Panc1 (cell line): ENCODE measurements around the gene LARP4B. TPM values are rescaled to one million over a fixed set of nuclear protein-coding genes. Genes with fewer than 3 reads are reported as not detected.

Experiments used
- ATAC-seq: fragments of 200-7000 bp; cut with Tn5 transposase; 2 replicates; pipeline ENCODE4 v1.9.1; 2020; ENCODE audit warnings: mild to moderate bottlenecking, moderate library complexity
- BruUV-seq: library from RNA; stranded (reverse); fragments of 400-500 nt; replicated peaks from 2 replicates; lab custom pipeline; 2021; lab: Mats Ljungman, UMichigan
- CTCF ChIA-PET: fragments of 300-600 bp; sonication (Branson Sonifier 250); formaldehyde crosslinking; loops from one replicate; lab custom pipeline; 2022; ENCODE audit warnings: antibody characterized with exemption; lab: Charles Lee
- POLR2A ChIA-PET: fragments of 300-600 bp; sonication (Branson Sonifier 250); formaldehyde crosslinking; loops from one replicate; lab custom pipeline; 2022; ENCODE audit warnings: antibody characterized with exemption; lab: Charles Lee
- DNase-seq: peaks from one replicate; pipeline ENCODE4 v3.0.0-alpha.2; 2010; ENCODE audit warnings: low read depth, low spot score
- H3K27ac ChIP-seq: 2 replicates; pipeline ENCODE4 v1.5.1; 2011; ENCODE audit warnings: mild to moderate bottlenecking, low read length, inconsistent platforms
- H3K27me3 ChIP-seq: fragments of 200-500 bp; sonication (Bioruptor generic); 2 replicates; pipeline ENCODE4 v1.6.0; 2014; ENCODE audit warnings: low read length, inconsistent platforms; ENCODE audit not compliant: control insufficient read depth, insufficient read depth
- H3K36me3 ChIP-seq: fragments of 200-500 bp; sonication (Bioruptor generic); 2 replicates; pipeline ENCODE4 v1.5.1; 2014; ENCODE audit warnings: inconsistent platforms, mild to moderate bottlenecking, low read length, moderate library complexity; ENCODE audit not compliant: control insufficient read depth, insufficient read depth
- H3K4me1 ChIP-seq: 2 replicates; pipeline ENCODE4 v1.5.1; 2011; ENCODE audit warnings: inconsistent platforms, mild to moderate bottlenecking, low read length, moderate library complexity; ENCODE audit not compliant: control insufficient read depth, insufficient read depth
- H3K4me3 ChIP-seq, 2 experiments: 2 replicates each; pipeline ENCODE4 v1.5.1; 2011 to 2012; ENCODE audit warnings: low read depth in 2 of 2, low read length in 2 of 2, mild to moderate bottlenecking in 2 of 2, inconsistent platforms in 1 of 2, moderate library complexity in 1 of 2
- H3K9me3 ChIP-seq: fragments of 200-500 bp; sonication (Bioruptor generic); 2 replicates; pipeline ENCODE4 v1.5.1; 2014; ENCODE audit warnings: low read depth, mild to moderate bottlenecking, inconsistent platforms, low read length, moderate library complexity; ENCODE audit not compliant: control insufficient read depth, insufficient read depth
- POLR2AphosphoS5 ChIP-seq: IDR thresholded peaks from 2 replicates; pipeline ENCODE4 v1.6.1; 2012; ENCODE audit warnings: mild to moderate bottlenecking, low read depth, low read length, moderate library complexity
- SIN3A ChIP-seq: IDR thresholded peaks from 2 replicates; pipeline ENCODE4 v1.6.1; 2012; ENCODE audit warnings: low read depth, mild to moderate bottlenecking, low read length, moderate library complexity, borderline replicate concordance; ENCODE audit not compliant: insufficient read depth
- TCF7L2 ChIP-seq: IDR thresholded peaks from 2 replicates; pipeline ENCODE4 v1.6.1; 2011; ENCODE audit warnings: mild to moderate bottlenecking, low read depth, low read length, inconsistent platforms
- in situ Hi-C: cut with HindIII; loops from 2 replicates; pipeline ENCODE4 v1.10.0; 2016; ENCODE audit warnings: low sequenced_read_pairs, low pct_unique_long_range_greater_than_20kb
- intact Hi-C: fragments of 100-400 bp; cut with micrococcal nuclease; formaldehyde crosslinking; loops from one replicate; pipeline ENCODE4 v1.10.0; 2022; ENCODE audit not compliant: unreplicated experiment
- total RNA-seq: library from RNA; stranded (reverse); gene quantifications from one replicate; pipeline ENCODE4 v1.2.1, GENCODE V29; 2021; ENCODE audit not compliant: unreplicated experiment
- TF ChIP-seq, protein P1 (sequence below), 2 experiments: IDR thresholded peaks; 2 replicates each; pipeline ENCODE4 v1.6.1; 2011 to 2012; ENCODE audit warnings: low read depth in 2 of 2, control low read depth in 1 of 2, low read length in 1 of 2, mild to moderate bottlenecking in 1 of 2, moderate library complexity in 1 of 2; ENCODE audit not compliant: insufficient read depth in 1 of 2
- TF ChIP-seq, protein P2 (sequence below): fragments of 450-650 bp; IDR thresholded peaks from 2 replicates; pipeline ENCODE4 v1.5.1; 2017; ENCODE audit warnings: mild to moderate bottlenecking

Gene LARP4B
- total RNA-seq, 1 experiment from 2014 or later: 87.0 TPM

DNA sequence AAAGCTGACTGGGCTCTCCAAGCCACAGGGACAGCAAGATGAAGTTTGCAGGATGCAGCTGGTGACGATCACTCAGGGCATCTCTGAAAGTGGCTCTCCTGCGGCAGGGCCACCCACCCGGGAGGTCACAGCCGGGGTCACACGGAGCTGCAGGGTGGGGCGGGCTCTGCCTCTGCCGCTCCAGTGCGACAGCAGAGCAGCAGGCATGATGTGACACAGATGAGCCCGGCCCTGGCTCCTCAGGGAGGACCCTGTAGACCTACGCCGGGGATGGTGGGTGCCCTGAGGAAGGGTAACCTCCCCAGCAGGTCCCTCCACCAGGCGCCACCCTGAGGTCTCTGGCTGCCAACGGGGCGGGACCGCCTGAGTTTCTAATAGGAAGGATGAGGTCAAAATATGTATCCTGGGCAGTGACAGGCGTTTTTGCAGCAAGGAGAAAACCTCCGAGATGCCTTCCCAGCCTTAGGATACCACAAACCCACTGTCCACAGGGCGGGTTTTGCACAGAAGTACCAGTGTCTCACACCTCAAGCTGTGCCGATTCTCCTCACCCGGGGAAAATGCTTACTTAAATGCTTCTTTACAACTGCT is 127.2 kb downstream of the LARP4B start:
- ChIA-PET POLR2A (no interaction called here), CTCF (interaction anchor here (0.6 kb wide), 2 partner anchors 12 to 344 kb away, joined by 3 to 5 read pairs; no protein-coding TSS in a partner anchor)
- DNase-seq (no peak), ATAC-seq (no peak)
- Histone ChIP-seq H3K4me1 (no peaks in the 10 kb centered on the region), H3K9me3 (no peaks in the 10 kb centered on the region), H3K27me3 (no peaks in the 10 kb centered on the region), H3K4me3 (no peak overlapping the region), H3K27ac (no peak overlapping the region), H3K36me3 (peaks cover 3% of the 10 kb centered on the region)
- no TSS peak for BruUV-seq
- in situ Hi-C loops: no loop called here
- no peak for TF ChIP-seq POLR2AphosphoS5
- TF ChIP-seq SIN3A: no peak
- TF ChIP-seq, protein P1, sequence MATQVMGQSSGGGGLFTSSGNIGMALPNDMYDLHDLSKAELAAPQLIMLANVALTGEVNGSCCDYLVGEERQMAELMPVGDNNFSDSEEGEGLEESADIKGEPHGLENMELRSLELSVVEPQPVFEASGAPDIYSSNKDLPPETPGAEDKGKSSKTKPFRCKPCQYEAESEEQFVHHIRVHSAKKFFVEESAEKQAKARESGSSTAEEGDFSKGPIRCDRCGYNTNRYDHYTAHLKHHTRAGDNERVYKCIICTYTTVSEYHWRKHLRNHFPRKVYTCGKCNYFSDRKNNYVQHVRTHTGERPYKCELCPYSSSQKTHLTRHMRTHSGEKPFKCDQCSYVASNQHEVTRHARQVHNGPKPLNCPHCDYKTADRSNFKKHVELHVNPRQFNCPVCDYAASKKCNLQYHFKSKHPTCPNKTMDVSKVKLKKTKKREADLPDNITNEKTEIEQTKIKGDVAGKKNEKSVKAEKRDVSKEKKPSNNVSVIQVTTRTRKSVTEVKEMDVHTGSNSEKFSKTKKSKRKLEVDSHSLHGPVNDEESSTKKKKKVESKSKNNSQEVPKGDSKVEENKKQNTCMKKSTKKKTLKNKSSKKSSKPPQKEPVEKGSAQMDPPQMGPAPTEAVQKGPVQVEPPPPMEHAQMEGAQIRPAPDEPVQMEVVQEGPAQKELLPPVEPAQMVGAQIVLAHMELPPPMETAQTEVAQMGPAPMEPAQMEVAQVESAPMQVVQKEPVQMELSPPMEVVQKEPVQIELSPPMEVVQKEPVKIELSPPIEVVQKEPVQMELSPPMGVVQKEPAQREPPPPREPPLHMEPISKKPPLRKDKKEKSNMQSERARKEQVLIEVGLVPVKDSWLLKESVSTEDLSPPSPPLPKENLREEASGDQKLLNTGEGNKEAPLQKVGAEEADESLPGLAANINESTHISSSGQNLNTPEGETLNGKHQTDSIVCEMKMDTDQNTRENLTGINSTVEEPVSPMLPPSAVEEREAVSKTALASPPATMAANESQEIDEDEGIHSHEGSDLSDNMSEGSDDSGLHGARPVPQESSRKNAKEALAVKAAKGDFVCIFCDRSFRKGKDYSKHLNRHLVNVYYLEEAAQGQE (IDR thresholded peaks at IDR 0.05; ENCODE audit: insufficient read depth in 1 of 2, low read depth in 2 of 2, low read length in 1 of 2): no peak
- TF ChIP-seq TCF7L2: no peak
- TF ChIP-seq, protein P2, sequence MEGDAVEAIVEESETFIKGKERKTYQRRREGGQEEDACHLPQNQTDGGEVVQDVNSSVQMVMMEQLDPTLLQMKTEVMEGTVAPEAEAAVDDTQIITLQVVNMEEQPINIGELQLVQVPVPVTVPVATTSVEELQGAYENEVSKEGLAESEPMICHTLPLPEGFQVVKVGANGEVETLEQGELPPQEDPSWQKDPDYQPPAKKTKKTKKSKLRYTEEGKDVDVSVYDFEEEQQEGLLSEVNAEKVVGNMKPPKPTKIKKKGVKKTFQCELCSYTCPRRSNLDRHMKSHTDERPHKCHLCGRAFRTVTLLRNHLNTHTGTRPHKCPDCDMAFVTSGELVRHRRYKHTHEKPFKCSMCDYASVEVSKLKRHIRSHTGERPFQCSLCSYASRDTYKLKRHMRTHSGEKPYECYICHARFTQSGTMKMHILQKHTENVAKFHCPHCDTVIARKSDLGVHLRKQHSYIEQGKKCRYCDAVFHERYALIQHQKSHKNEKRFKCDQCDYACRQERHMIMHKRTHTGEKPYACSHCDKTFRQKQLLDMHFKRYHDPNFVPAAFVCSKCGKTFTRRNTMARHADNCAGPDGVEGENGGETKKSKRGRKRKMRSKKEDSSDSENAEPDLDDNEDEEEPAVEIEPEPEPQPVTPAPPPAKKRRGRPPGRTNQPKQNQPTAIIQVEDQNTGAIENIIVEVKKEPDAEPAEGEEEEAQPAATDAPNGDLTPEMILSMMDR: no peak
- intact Hi-C loops: no loop called here

DNA sequence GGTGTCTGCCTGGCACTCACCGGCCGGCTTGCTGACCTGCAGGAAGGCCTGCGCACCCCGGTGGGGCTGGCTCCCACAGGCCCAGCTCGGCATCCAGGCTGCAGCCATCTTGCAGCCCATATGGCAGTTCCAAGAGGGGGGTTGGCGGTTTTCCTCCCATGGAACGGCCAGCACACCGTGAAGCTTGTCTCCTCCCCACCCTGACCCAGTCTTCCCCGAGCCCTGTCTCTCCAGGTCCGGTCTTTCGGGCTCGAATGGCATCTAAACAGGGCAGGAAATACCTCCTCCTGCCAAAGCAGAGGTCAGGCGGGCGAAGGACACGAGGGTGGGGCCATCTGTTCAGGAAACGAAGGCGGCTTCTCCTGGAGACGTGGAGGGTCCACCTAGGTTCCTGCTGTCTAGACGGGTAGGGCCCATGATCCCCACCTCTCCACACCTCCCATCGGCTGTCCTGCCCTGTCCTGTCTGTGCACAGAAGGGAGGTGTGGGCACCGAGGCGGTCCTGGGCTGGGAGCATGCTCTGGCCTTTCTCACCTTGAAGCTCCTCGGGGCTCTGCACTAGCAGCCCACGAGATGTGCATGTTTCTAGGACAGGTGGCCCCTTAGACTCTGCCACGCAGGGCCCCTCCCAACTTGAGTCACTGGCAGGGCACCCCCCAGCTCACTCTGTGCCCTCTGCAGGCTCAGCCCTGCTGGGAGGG is 128.3 kb downstream of the LARP4B start:
- ATAC-seq: no peak
- intact Hi-C loops: no loop called here
- H3K27me3 ChIP-seq: no peaks in the 10 kb centered on the region
- ChIA-PET CTCF (no interaction called here), POLR2A (no interaction called here)
- H3K4me1 ChIP-seq: no peaks in the 10 kb centered on the region
- no peak for DNase-seq
- H3K27ac ChIP-seq: no peak overlapping the region
- peaks cover 1% of the 10 kb centered on the region for H3K36me3 ChIP-seq
- no peaks in the 10 kb centered on the region for H3K9me3 ChIP-seq
- in situ Hi-C loops: no loop called here
- TF ChIP-seq POLR2AphosphoS5 (no peak), SIN3A (no peak), TCF7L2 (no peak)
- TF ChIP-seq, protein P1 (IDR thresholded peaks at IDR 0.05; ENCODE audit: insufficient read depth in 1 of 2, low read depth in 2 of 2, low read length in 1 of 2): no peak
- TF ChIP-seq, protein P2: no peak
- no TSS peak for BruUV-seq
- H3K4me3 ChIP-seq: no peak overlapping the region
